DND-41 (cell line): ENCODE data around the gene SEMA5B.

Experiments used
- ATAC-seq: fragments of 200-7000 bp; cut with Tn5 transposase; 3 replicates; pipeline ENCODE4 v1.9.1; 2021; ENCODE audit warnings: low read depth; ENCODE audit not compliant: insufficient read depth
- DNase-seq: peaks from one replicate; pipeline ENCODE4 v3.0.0-alpha.2; 2020
- H2AFZ ChIP-seq: 2 replicates; pipeline ENCODE4 v1.6.0; 2012; ENCODE audit warnings: low read depth, low read length
- H3K27ac ChIP-seq: 2 replicates; pipeline ENCODE4 v1.5.1; 2012; ENCODE audit warnings: low read length, inconsistent platforms
- H3K27me3 ChIP-seq: fragments of 200-600 bp; sonication (generic); 2 replicates; pipeline ENCODE4 v1.6.0; 2012; ENCODE audit warnings: low read length, mild to moderate bottlenecking, inconsistent platforms; ENCODE audit not compliant: insufficient read depth, poor library complexity
- H3K36me3 ChIP-seq: 2 replicates; pipeline ENCODE4 v1.5.1; 2012; ENCODE audit warnings: low read length, inconsistent platforms; ENCODE audit not compliant: insufficient read depth
- H3K4me1 ChIP-seq: 2 replicates; pipeline ENCODE4 v1.5.1; 2012; ENCODE audit warnings: mild to moderate bottlenecking, low read length; ENCODE audit not compliant: insufficient read depth
- H3K4me2 ChIP-seq: 2 replicates; pipeline ENCODE4 v1.6.0; 2012; ENCODE audit warnings: mild to moderate bottlenecking, moderate library complexity, low read length, inconsistent platforms; ENCODE audit not compliant: insufficient read depth
- H3K4me3 ChIP-seq, 2 experiments: fragments of 200-600 bp in 1 of 2; shearing (Covaris generic) in 1 of 2; 2 replicates each; pipeline ENCODE4 v1.5.1; 2012 to 2016; ENCODE audit warnings: inconsistent platforms in 2 of 2, low read length in 2 of 2, mild to moderate bottlenecking in 2 of 2, low read depth in 1 of 2, moderate library complexity in 1 of 2
- H3K79me2 ChIP-seq: 2 replicates; pipeline ENCODE4 v1.6.0; 2012; ENCODE audit warnings: low read length, inconsistent platforms; ENCODE audit not compliant: insufficient read depth
- H3K9ac ChIP-seq: 2 replicates; pipeline ENCODE4 v1.6.0; 2012; ENCODE audit warnings: low read depth, mild to moderate bottlenecking, inconsistent platforms, low read length, moderate library complexity
- H3K9me3 ChIP-seq: 2 replicates; pipeline ENCODE4 v1.5.1; 2012; ENCODE audit warnings: low read length, moderate library complexity, mild to moderate bottlenecking, inconsistent platforms; ENCODE audit not compliant: insufficient read depth, severe bottlenecking
- H4K20me1 ChIP-seq: 2 replicates; pipeline ENCODE4 v1.6.0; 2012; ENCODE audit warnings: low read length; ENCODE audit not compliant: insufficient read depth
- CTCF ChIP-seq: IDR thresholded peaks from 2 replicates; pipeline ENCODE4 v1.5.1; 2012; ENCODE audit warnings: borderline replicate concordance, low read length, moderate library complexity, mild to moderate bottlenecking; ENCODE audit not compliant: poor library complexity, severe bottlenecking; ENCODE audit errors: extremely low read depth
- EZH2 ChIP-seq: IDR thresholded peaks from 3 replicates; pipeline ENCODE4 v1.6.1; 2012; ENCODE audit warnings: borderline replicate concordance, low read depth, mild to moderate bottlenecking, moderate library complexity, low read length, inconsistent platforms; ENCODE audit not compliant: severe bottlenecking

The SEMA5B gene

GRCh38 chr3:123026565-123027291, 835 bp downstream of the SEMA5B start:
- Histone ChIP-seq H3K27me3 (peaks cover 82% of the 10 kb centered on the region), H3K9ac (no peak overlapping the region), H3K4me2 (no peak overlapping the region), H3K27ac (no peak overlapping the region), H2AFZ (no peak overlapping the region), H3K4me3 (no peak overlapping the region), H3K9me3 (no peaks in the 10 kb centered on the region), H4K20me1 (no peaks in the 10 kb centered on the region), H3K79me2 (no peaks in the 10 kb centered on the region), H3K36me3 (no peaks in the 10 kb centered on the region), H3K4me1 (peaks cover 9% of the 10 kb centered on the region)
- DNase-seq (no peak), ATAC-seq (no peak)
- no peak for TF ChIP-seq CTCF
- TF ChIP-seq EZH2 = no peak

GRCh38 chr3:123025642-123026521, 1.7 kb downstream of the SEMA5B start:
- no peaks in the 10 kb centered on the region for H4K20me1 ChIP-seq
- no peaks in the 10 kb centered on the region for H3K36me3 ChIP-seq
- H2AFZ ChIP-seq = no peak overlapping the region
- peaks cover 79% of the 10 kb centered on the region for H3K27me3 ChIP-seq
- H3K4me1 ChIP-seq = peaks cover 9% of the 10 kb centered on the region
- TF ChIP-seq EZH2 (no peak), CTCF (no peak)
- no peaks in the 10 kb centered on the region for H3K9me3 ChIP-seq
- no peak overlapping the region for H3K4me2 ChIP-seq
- H3K79me2 ChIP-seq = no peaks in the 10 kb centered on the region
- H3K4me3 ChIP-seq = no peak overlapping the region
- DNase-seq (no peak), ATAC-seq (no peak)
- H3K27ac ChIP-seq = no peak overlapping the region
- no peak overlapping the region for H3K9ac ChIP-seq

- Histone ChIP-seq H3K9ac (no peak overlapping the region), H2AFZ (no peak overlapping the region), H3K4me1 (peaks cover 9% of the 10 kb centered on the region), H3K4me3 (no peak overlapping the region), H3K36me3 (no peaks in the 10 kb centered on the region), H3K9me3 (no peaks in the 10 kb centered on the region), H4K20me1 (no peaks in the 10 kb centered on the region), H3K79me2 (no peaks in the 10 kb centered on the region), H3K27me3 (peaks cover 72% of the 10 kb centered on the region), H3K4me2 (no peak overlapping the region), H3K27ac (no peak overlapping the region)
- TF ChIP-seq CTCF (no peak), EZH2 (no peak)
- ATAC-seq (no peak), DNase-seq (no peak)
These were observed 3.5 kb downstream of the SEMA5B start for GRCh38 chr3:123024056-123024455.
